Chondrocyte (in vitro differentiated cells): ENCODE measurements around the gene CLIC3. TPM values are rescaled to one million over a fixed set of nuclear protein-coding genes. Genes with fewer than 3 reads are reported as not detected.

Experiments used
- DNase-seq: peaks from one replicate; pipeline ENCODE4 v3.0.0; 2021; ENCODE audit warnings: mixed read lengths, low spot score
- H3K27ac Mint-ChIP-seq: one replicate; pipeline ENCODE4 v1.8.0; 2021; ENCODE audit warnings: mild to moderate bottlenecking, moderate library complexity, mixed read lengths; ENCODE audit not compliant: unreplicated experiment
- H3K27me3 Mint-ChIP-seq: 2 replicates; pipeline ENCODE4 v1.8.0; 2021; ENCODE audit warnings: low read depth, mixed read lengths
- H3K36me3 Mint-ChIP-seq: 2 replicates; pipeline ENCODE4 v1.8.0; 2021; ENCODE audit warnings: low read depth, mixed read lengths
- H3K4me1 Mint-ChIP-seq: 2 replicates; pipeline ENCODE4 v1.8.0; 2021; ENCODE audit warnings: low read depth, mild to moderate bottlenecking, mixed read lengths
- H3K4me3 Mint-ChIP-seq: one replicate; pipeline ENCODE4 v1.8.0; 2021; ENCODE audit warnings: mild to moderate bottlenecking, moderate library complexity, mixed read lengths; ENCODE audit not compliant: unreplicated experiment
- H3K9me3 Mint-ChIP-seq: 2 replicates; pipeline ENCODE4 v1.8.0; 2021; ENCODE audit warnings: low read depth, mixed read lengths
- total RNA-seq: library from RNA; stranded (reverse); gene quantifications from 3 replicates; pipeline ENCODE4 v1.2.1, GENCODE V29; 2021
- TF ChIP-seq, protein P1 (sequence below): fragments of 200-600 bp; sonication (generic); IDR thresholded peaks from 2 replicates; pipeline ENCODE4 v1.5.0; 2021; ENCODE audit warnings: antibody characterized with exemption, mild to moderate bottlenecking, moderate library complexity

Gene CLIC3
- total RNA-seq, 1 donor from 2014 or later, result 5.5 TPM

DNA sequence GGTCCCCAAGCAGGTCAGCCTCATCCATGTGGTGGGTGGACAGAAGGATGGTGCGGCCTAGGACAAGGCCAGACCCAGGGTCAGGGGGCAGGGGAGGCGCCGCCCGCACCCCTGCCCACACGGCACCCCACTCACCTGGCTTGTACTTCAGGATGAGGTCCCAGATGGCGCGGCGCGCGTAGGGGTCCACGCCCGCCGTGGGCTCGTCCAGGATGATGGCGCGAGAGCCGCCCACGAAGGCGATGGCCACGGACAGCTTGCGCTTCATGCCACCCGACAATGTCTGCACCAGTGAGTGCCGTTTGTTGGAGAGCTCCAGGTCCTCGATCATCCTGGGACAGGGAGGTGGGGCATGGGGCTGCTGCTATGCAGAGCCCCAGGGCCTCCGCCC is 19.2 kb upstream of the CLIC3 start:
- Mint-ChIP-seq H3K27ac (no peak overlapping the region), H3K36me3 (peaks cover 15% of the 10 kb centered on the region), H3K27me3 (no peaks in the 10 kb centered on the region), H3K4me1 (no peaks in the 10 kb centered on the region), H3K4me3 (no peak overlapping the region), H3K9me3 (no peaks in the 10 kb centered on the region)
- DNase-seq, result no peak
- TF ChIP-seq, protein P1, sequence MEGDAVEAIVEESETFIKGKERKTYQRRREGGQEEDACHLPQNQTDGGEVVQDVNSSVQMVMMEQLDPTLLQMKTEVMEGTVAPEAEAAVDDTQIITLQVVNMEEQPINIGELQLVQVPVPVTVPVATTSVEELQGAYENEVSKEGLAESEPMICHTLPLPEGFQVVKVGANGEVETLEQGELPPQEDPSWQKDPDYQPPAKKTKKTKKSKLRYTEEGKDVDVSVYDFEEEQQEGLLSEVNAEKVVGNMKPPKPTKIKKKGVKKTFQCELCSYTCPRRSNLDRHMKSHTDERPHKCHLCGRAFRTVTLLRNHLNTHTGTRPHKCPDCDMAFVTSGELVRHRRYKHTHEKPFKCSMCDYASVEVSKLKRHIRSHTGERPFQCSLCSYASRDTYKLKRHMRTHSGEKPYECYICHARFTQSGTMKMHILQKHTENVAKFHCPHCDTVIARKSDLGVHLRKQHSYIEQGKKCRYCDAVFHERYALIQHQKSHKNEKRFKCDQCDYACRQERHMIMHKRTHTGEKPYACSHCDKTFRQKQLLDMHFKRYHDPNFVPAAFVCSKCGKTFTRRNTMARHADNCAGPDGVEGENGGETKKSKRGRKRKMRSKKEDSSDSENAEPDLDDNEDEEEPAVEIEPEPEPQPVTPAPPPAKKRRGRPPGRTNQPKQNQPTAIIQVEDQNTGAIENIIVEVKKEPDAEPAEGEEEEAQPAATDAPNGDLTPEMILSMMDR, result no peak

DNA sequence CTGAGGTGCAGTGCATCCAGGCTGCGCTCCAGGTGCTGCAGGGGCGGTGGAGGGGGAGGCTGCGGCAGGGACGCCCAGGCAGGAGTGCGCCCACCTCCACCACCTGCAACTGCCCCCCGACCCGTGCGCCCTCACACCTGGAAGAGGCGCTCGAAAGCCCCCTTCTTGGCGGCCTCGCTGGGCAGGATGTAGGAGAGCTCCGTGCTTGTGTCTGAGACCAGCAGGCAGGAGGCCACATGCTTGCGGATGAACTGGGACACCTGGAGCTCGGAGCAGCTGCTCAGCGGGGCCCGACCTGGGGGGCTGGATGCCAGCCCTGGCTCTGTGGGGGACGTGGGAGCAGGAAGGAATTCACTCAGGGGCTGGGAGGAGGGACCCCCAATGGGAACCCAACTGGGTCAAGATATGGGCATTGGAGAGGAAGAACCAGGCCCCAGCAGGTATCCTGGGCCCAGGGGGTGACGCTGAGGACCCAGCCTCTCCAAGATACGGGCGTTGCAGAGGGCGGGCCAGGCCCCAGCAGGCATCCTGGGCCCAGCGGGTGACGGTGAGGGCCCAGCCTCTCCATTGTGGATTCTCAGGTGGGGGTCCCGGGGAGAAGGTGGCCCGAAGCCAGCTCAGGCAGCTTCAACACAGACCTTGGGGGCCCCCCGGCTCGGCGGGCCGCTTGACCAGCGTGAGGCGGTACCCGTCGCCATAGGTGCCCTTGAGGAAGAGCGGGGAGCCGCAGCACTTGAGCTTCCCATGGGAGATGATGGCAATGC is 18.6 kb upstream of the CLIC3 start:
- H3K9me3 Mint-ChIP-seq, result no peaks in the 10 kb centered on the region
- no peaks in the 10 kb centered on the region for H3K27me3 Mint-ChIP-seq
- H3K36me3 Mint-ChIP-seq, result peaks cover 15% of the 10 kb centered on the region
- no peak overlapping the region for H3K27ac Mint-ChIP-seq
- DNase-seq, result no peak
- no peaks in the 10 kb centered on the region for H3K4me1 Mint-ChIP-seq
- H3K4me3 Mint-ChIP-seq, result no peak overlapping the region
- TF ChIP-seq, protein P1, result no peak

DNA sequence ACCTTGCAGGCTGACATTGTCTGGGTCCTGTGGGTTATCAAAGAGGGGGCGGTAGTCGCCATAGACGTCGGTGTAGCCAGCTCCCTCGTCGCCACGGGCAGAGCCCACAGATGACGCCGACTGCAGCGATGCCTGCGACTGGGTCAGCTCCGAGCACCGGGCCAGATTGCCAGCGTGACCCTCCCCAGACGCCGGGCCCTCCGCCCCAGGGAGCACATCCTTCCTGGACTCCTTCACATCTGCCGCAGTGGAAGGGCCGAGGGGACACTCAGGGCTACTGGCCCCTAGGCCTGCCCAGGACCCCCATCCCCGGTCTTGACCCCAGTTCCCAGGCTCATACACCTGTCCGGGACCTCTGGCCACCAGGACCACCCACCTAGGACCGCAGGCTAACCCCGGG is 17.8 kb upstream of the CLIC3 start:
- DNase-seq, result no peak
- Mint-ChIP-seq H3K9me3 (no peaks in the 10 kb centered on the region), H3K4me3 (no peak overlapping the region), H3K27ac (no peak overlapping the region), H3K27me3 (no peaks in the 10 kb centered on the region), H3K36me3 (peaks cover 12% of the 10 kb centered on the region), H3K4me1 (no peaks in the 10 kb centered on the region)
- TF ChIP-seq, protein P1, result no peak

DNA sequence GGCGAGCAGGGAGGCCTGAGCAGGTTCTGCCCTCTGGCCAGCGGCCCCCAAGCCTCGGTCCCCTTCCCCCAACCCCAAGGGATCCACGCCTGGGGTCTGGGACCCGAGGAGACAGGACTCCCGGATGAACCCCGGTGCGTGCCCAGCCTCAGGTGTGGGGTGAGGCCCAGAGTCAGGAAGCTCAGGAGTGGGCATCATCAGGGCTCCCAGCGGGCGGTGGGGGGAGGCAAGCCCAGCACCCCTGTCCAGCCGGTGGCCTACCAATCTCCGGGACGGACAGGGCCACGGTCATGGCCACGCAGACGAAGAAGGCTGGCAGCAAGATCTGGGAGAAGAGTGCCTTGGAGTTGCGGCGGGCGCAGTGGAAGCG is 17.2 kb upstream of the CLIC3 start:
- no peaks in the 10 kb centered on the region for H3K27me3 Mint-ChIP-seq
- TF ChIP-seq, protein P1, result no peak
- no peak for DNase-seq
- no peaks in the 10 kb centered on the region for H3K4me1 Mint-ChIP-seq
- no peak overlapping the region for H3K4me3 Mint-ChIP-seq
- no peaks in the 10 kb centered on the region for H3K9me3 Mint-ChIP-seq
- peaks cover 11% of the 10 kb centered on the region for H3K36me3 Mint-ChIP-seq
- H3K27ac Mint-ChIP-seq, result no peak overlapping the region

DNA sequence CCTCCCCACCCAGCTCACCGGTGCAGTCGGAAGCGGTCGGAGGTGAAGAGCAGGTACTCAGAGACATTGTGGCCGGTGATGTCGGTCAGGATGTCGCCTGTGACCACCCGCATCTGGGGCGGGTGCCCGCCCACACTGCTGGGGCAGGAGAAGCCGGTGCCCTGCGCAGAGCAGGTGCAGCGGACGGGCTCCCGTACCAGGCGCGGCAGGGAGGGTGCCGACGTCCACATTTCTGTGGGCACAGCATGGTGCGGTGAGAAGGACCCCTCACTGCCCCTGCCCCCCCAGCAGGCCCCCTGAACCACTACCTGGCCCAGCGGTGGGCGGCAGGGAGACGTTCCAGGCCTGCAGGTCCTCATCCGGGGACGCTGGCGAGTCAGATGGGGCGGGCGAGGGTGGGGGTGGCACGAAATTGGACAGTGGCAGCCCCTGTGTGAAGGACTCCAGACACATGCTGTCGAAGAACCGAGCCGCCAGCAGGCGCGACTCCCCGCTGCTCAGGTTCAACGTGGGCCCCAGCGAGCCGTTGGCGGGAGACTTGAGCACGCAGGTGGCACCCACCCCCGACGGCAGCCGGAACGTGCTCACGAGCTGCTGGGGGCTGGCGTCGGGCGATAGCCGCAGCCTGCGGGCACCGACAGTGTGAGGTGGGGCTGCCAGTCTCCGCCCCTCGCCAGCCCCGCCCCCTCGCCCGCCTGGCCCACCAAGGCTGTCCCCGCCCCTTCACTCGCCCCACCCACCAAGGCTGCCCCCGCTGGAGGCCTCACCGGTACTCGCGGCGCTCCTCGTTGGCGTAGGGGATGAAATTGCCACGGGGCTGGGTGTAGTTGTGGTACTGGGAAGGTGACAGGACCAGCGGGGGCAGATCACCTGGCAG is 16.6 kb upstream of the CLIC3 start:
- H3K9me3 Mint-ChIP-seq, result no peaks in the 10 kb centered on the region
- no peak overlapping the region for H3K4me3 Mint-ChIP-seq
- peaks cover 10% of the 10 kb centered on the region for H3K36me3 Mint-ChIP-seq
- H3K4me1 Mint-ChIP-seq, result no peaks in the 10 kb centered on the region
- no peaks in the 10 kb centered on the region for H3K27me3 Mint-ChIP-seq
- no peak for DNase-seq
- no peak overlapping the region for H3K27ac Mint-ChIP-seq
- TF ChIP-seq, protein P1, result no peak
